Fibroblast of lung (primary cell): ENCODE measurements around the gene ARGLU1.

Experiments
- CTCF ChIP-seq, 2 donors: IDR thresholded peaks in 1 of 2; conservative IDR thresholded peaks in 1 of 2; 1 replicate in 1 of 2; 2 replicates in 1 of 2; pipeline ENCODE4 v1.5.1; 2011 to 2012; ENCODE audit warnings: low read length in 2 of 2, control low read depth in 1 of 2, inconsistent platforms in 1 of 2, low read depth in 1 of 2, mild to moderate bottlenecking in 1 of 2
- EZH2 ChIP-seq: IDR thresholded peaks from 2 replicates; pipeline ENCODE4 v1.5.1; 2012; ENCODE audit warnings: low read length, control low read depth, mild to moderate bottlenecking; ENCODE audit errors: missing control alignments

DNA sequence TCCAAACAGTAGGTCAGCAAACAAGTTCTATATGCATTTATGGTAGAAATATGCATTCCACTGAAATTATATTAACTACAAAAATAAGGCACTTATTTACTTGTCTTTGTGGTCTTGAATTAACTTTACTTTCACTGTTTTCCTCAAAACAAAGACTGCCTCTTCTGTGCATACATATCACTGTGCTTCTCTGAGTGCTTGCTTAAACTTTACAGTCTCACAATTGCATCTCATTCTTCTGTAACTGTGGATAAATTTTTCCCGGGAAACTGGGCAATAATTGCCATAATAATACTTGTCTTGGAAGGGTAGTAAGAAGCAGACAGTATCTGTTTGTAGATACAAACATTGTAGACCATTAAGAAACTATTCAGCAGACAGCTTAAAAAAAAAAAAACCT is 70.9 kb downstream of the ARGLU1 start:
- no peak for TF ChIP-seq CTCF (conservative IDR thresholded peaks at IDR 0.05 in 1 of 2, IDR thresholded peaks at IDR 0.05 in 1 of 2; ENCODE audit: low read depth in 1 of 2, low read length in 2 of 2)
- TF ChIP-seq EZH2: no peak
